GM21529 (cell line): ENCODE data around the gene SLC66A2.

Experiments
- ATAC-seq: cut with Tn5 transposase; IDR thresholded peaks from one replicate; pipeline ENCODE4 v1.9.1; 2021; ENCODE audit not compliant: unreplicated experiment

Gene SLC66A2

DNA sequence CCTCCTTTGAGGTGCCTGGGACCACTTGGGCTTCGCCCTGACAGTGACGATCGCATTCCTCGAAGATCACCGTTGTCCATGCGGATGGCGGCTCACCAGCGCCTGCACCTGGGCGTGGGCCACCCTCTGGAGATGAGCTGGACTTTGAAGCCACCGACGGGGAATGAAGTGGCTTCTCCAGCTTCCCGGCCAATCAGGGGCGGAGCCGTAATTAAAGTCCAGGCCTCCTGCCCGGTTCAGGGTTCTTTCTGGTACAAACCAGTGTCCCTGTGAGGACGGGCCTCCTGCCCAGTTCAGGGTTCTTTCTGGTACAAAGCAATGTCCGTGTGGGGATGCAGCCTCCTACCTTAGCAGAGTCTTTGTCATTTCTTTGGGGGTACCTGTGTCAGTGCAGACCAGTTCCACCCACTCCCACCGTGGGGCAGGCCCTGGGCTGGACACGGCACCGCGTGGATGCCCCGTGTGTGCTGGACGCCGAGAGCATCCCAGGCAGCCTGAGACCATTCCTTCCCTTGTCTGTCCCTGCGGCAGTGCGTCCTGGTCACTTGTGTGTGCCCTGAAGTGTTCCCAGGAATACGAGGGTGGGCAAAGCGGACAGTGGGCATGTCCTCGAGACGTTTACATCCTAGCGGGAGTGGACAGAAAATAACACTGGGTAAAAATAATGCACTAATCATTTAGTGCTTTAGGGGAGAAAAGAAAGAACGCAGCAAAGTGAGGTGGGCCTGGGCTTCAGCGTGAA is 98.7 kb downstream of the SLC66A2 start:
- ATAC-seq: no peak
